GM19238 (cell line): ENCODE data around the gene FYN.
"Not testable (repeated sequence)": the region's sequence is repeated elsewhere in the genome, so short reads cannot be mapped to it uniquely, and the experiment has no call there.

ENCODE experiments used
- DNase-seq: peaks from one replicate; pipeline ENCODE4 v3.0.0; 2011; ENCODE audit warnings: low spot score; ENCODE audit not compliant: insufficient read length

The FYN gene

DNA sequence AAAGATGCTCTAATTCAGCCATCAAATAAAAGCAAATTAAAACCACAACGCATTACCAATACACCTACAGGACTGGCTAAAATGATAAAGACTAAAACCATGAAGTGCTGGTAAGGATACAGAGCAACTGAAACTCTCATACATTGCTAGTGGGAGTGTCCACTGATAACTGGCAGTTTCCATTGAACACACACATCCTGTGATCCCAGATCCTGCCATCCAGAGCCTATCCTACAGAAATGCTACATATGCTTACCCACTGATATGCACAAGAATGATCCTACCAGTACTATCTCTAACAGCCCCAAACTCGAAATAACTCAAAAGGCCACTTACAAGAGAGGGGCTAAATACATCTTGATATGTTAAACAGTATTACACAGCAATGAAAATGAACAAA is 81.0 kb downstream of the FYN start:
- DNase-seq = no peak

DNA sequence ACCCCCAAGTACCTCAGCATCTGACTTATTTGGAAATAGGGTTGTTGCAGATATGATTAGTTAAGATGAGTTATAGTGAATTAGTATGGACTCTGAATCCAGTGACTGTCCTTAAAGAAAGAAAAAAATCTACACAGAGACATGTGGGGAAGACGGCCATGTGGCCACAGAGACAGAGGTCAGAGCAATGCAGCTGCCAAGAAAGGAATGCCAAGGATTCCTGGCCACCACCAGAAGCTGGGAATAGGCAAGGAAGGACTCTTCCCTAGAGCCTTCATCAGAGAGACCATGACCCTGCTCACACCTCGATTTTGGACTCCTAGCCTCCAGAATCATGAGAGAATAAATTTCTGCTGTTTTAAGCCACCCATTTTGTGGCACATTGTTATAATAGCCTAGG is 81.8 kb downstream of the FYN start:
- DNase-seq = no peak

DNA sequence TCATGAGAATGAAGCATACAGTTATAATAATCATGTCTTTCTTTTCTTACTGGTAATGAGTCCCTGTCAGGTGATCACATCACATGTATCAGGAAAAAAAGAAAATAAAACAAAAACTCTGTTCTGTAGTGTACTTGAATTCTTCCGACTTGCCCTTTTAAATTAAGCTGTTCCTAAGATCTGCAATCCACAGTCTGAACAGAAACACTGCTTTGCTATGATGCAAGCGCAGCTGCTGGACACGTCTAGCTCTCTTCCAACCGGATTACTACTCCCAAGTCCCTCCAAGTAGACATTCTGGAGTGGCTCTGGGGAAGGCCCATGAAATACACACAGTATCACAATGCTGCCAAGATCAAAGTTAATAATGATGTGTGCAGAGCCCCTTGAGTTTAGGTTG is 83.7 kb downstream of the FYN start:
- DNase-seq = no peak

DNA sequence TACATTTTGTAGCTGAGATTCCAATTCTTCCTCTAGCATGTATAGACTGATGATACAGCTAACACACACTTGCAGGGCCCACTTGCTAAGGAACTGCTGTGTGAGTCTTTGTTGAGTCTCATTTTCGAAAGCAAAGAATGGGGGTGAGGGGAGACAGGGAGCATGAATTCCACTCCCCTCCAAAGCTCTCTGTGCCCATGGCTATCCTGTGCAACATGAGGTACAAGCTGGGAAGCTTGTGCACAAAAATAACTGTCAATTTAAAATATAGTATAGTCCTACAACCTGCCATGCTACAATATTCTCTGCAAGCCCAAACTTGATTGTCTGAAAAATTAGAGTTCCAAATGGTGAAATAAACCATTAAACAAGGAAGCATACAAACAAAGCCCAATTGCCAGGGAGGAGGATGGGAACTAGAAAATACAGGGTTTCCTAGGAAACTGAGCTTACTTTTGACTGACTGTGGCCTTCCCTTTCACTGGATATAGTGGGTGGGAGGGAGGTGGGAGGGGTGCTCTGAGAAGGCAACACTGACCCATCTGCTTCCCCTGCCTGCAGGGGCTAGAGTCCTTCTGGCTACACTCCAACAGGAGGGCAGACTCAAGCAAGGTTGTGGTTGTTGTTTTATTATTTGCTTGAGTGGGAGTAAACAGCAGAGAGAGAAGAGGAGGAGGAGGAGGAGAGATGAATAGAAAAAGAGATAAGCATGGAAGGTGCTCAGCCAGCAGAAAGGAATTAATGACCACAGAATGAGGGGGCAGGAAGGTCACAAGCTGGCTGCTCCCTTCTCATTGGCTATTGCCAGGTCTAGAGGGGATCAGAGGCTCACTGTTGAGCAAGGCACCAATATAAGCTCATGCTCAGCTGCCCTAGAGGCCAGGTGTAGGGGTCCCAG is 84.6 kb downstream of the FYN start:
- no peak for DNase-seq

DNA sequence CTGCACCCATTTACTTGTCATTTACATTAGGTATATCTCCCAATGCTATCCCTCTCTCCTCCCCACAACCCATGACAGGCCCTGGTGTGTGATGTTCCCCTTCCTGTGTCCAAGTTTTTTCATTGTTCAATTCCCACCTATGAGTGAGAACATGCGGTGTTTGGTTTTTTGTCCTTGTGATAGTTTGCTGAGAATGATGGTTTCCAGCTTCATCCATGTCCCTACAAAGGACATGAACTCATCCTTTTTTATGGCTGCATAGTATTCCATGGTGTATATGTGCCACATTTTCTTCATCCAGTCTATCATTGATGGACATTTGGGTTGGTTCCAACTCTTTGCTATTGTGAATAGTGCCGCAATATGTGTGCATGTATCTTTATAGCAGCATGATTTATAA is 87.1 kb downstream of the FYN start:
- DNase-seq = not testable (repeated sequence)

DNA sequence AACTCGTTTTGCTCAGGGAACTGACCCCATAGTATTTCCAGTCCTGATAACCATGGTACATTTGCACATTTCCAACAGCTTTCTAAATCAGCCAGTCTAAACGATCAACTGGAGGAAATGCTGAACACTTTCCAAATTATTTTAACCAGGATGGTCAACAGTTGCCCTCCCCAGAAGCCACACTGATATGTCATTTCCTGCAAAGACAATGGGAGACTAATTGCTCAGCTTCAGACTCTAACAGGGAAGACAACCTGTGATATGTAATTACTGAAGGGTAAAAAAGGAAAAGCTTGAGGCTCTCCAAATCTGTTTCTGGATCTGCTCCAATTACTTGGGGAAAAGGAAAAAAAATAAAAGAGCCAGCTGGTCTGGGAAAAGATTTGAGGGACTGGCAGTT is 88.8 kb downstream of the FYN start:
- no peak for DNase-seq

DNA sequence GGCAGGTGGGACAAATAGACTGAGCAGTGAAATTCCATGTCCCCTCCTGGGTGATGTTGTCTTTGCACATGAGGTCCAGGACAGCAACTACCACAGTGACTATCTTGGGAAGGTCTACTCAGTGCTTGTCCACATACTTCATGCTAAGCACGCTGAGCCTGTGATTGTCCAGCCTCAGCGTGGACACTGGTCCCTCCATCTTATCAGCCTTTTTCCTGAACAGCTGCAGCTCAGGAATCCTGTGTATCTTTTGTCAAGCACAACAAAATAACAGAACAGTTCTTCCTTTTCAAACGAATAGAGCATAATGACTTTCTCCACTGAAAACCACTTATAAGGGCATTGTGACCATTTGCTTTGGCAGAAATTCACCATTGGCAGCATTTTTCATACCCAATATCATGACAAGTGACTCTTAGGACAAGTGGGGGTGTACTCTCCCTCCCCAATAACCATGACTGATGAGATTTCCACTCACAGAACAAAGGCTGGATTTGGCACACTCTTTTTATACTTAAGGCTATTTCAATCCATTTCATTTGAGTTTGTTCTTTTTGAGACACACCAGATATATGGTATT is 90.3 kb downstream of the FYN start:
- DNase-seq = no peak

DNA sequence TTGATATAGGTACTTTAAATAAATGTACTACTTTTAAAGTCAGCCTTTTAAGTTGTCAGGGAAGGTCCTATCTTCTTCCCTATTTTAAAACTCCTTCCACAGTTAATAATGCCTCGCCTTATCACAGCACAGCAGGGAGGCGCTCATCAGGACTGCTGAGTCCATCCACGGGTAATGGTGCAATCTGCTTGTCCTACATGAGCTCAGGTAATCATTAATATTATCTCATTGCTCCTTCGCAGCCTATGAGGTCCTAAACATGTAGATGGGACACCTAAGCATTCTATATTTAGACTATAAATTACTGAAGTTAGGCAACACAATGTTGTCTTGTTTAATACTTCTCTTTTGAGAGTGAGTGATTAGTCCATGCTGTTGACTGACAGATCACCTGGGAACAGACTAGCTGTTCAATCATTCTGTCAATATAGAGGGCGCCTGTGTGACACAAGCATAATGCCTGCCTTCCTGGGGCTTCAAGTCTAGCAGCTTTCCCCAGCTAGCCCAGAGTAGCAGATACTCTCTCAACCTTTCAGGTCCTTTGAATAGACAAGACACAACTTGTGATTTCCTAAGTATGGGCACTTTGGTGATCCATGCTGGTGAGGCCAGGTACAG is 91.0 kb downstream of the FYN start:
- DNase-seq = no peak

DNA sequence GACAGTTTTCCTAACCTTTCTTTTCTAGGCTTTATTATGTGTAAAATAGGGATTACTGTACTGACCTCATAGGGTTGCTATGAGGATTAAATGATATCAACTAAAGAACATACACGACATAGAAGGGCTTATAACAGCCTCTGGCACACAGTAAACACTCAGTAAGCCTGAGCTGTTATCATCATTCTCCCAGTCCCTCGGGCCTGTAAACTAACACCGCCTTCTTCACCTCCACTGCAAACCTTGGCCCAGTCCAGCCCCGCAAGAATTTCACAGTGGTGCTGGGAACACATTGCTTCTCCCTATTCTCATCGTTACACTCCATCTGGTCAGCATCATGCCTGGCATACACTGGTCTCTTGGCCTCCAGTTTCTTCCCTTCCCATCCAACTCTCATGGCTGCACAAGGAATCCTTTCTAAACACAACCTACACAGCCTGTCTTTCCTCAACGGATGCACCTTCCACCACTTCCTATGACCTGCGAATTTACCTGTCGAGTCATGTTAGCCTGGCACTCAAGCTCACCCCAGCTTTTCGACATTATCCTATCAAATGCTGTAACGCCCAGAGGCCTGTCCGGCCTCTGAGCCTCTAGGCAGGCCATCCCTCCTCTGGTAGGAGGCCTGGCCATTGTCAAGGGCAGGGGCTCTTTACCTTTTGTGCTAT is 92.1 kb downstream of the FYN start:
- DNase-seq = no peak

DNA sequence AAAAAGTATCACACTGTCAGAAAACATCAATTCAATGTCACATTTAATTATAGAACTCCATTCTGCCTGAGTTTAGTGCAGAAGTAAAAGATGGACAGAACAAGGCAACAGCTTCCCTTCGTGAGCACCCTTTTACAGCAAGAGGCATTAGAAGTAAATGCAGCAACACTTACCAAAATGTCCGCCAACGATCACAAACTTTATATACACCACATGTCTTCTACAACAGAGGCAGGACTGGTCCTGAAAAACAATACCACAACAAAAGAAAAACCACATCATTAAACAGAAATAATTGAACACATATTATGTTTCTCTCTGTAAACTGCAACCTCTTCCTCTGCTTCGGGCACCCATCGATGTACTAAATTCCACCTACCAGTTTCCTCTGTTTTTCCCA is 92.9 kb downstream of the FYN start:
- DNase-seq = no peak

DNA sequence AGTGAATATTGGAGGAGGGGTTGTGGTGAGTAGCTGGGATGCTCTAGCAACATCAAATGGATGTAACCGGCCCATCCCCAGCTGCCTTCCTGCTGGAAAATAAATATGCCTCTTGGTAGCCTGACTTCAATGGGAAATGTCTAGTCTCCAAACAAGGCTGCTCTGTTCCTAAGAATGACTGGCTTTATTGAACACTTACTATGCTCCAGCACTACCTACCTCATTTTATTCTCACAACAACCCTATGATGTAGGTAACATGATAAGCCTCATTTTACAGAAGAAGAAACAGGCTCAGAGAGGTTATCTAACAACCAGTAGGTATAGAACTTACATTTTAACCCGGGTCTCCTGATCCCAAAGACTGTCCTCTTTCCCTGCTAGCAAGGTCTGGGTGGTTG is 93.6 kb downstream of the FYN start:
- no peak for DNase-seq

DNA sequence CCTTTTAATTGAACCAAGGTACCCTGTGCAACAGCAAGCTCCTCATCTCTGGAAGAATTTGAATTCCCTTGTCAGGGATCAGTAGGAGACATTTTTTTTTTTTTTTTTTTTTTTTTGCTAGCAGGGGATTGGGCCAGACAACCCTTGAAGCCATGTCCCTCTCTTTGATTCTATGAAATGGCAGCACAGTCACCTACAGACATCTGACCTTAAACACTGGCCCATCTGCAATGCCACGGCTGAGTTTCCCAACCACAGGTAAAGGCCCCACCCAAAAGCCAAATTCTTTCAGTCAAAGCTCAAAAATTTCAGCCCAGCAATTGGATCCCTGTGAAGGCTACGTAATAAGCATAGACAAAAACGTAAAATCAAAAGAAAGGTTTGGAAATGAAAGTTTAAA is 94.2 kb downstream of the FYN start:
- no peak for DNase-seq

DNA sequence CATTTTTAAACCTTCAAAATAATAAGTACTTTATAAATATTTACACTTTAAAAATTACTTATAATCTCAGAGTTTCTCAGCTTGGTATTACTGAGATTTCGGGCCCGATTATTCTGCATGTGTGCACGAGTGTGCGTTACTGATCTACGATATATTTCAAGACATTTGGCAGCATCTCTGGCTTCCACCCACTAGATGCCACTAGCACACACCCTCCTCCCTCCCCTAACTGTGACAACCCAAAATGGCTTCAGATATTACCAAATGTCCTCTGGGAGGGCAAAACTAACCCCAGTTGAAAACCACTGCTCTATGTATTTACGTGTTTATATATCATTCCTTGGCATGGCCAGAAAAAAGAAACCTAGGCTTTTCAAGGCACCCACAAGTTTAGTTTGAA is 95.9 kb downstream of the FYN start:
- DNase-seq = no peak

DNA sequence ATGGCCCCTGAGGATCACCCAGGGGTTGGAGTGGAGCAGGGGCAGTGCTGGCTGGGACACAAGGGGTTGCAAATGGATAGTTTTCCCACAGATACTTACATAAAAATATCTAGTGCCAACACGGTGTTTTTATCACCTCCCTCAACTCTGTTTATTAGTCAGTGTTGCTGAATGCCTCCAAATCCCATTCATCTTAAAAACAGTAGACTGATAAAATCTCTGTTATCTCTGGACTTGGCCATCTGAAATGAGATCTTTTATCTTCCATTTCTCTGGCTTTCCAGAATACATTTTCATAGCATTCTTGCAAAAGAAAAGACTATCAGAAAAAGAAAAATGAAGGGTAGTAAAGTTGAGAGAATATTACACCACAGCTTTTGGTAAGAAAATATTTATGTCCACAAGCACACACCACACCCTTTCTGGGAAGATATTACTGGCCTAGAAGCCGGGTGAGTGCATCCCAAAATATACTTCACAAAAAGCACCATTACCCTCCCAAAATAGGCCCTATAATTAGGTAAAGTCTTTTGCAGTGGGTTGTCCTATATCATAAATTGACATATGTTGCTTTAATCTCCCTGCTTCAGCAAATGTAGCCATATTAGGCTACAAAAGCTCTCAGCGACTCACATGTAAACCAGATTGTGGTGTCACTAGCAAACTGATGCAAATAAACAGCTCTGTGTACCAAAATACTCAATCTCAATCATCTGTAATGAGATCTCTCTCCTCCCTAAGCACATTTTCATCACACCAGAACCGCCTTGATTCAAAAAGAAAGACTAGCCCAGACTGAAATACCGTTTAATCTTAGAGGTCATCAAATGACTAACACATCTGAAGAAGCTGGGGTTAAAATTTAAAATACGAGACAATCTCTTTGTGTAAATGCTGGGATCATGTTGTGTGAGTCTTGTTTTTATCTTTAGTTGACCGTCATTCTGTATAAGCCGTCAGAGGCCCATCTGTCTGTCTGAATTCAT is 96.7 kb downstream of the FYN start:
- DNase-seq = no peak

DNA sequence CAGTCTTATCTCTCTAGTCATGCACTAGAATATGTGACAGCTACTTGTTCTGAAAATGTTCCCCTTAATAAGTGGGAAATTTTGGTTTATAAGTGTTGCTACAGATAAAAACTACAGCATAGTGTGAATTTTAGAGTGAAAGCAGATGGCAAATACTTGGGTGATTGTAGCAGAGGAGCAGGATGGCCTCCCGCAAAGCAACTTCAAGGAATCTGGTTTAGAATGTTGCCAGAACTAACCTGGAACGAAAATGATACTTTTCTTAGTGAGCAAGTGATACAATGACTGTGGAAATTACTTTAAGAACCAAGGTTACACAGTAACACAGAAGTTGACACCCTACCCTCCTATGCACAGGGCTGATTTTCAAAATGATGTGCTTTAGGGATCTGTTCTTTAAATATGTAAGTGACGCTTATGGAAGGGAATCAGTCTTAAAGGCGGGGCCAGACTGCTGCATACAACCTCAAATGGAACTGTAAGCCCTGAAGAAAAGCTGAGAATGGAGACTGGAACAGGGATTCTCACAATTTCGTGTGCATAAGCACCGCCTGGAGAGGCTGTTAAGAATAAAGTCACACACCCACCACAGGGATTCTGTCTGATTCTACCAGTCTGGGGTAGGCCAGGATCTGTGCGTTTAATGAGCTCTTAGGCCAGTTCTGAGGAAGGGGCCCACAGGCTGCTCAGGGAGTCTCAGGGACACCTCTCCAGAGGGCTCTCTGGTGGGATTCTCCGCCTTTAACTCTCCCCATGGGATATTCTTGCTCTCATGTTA is 97.9 kb downstream of the FYN start:
- DNase-seq = no peak

DNA sequence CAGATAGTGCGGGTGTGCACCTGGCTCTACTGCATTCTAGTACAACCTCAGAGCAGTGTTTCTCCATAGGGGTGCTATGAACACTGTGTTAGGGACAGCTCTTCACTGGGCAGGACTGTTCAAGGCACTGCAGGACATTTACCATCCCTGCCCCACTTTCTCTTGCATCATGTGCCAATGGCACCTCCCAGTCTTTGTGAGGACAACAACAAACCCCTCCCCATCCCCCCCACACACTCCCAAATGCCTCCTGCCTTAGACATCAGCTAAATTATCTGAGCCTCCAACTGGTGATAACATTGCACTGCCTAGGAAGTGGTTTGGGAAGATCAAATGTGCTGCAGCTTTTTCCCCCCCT is 98.9 kb downstream of the FYN start:
- DNase-seq = no peak

DNA sequence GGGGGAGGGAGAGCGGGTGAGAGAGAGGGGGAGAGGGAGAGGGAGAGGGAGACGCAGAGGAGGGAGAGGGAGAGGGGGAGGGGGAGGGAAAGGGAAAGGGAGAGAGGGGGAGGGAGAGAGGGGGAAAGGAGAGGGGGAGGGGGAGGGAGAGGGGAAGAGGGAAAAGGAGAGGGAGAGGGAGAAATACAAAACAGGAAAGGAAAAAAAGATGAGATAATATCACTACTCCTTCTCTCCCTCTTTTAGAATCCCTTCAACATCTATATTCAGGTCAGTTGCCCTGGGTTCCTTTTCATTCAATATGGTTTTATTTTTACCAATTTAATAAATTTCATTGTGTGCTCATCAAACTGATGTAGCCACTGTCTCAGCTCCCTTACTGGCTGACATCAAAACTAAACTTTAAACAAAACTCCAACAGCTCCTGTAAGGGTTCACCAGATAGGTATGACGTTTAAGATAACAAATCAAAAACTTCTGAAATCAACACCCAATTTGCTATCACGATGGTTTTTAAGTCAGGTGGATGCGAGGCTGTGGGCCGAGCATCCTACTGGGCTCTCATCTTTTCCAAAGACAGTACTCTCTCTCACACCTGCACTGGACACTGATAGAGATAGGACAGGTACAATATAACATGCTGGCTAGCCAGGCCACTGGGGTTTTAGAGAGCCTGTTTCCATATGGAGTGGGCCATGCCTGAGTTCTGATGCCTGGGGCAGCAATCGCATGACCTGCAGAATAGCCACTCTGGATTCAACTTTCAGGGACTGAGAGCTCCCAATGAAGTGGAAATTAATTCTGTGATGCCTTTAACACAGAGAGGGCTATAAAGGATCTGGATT is 99.5 kb downstream of the FYN start:
- DNase-seq = no peak

DNA sequence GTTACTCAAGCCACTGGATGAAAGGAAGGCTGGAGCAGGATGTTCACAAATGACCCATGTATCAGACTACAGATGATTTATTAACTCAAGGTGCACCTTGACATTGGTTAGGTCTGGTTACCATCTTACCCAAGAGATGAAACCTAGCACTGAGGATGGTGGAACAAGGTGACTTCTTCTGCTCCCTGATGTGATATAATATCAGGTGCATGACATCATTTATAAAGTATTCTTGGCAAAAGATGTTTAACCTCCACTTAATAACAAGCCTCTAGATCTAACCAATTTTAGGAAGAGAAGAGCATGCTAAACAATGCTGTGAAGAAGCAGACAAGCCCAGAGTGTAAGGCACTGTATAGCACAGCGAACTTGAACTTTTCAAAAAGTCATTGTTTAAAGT is 100.9 kb downstream of the FYN start:
- no peak for DNase-seq

DNA sequence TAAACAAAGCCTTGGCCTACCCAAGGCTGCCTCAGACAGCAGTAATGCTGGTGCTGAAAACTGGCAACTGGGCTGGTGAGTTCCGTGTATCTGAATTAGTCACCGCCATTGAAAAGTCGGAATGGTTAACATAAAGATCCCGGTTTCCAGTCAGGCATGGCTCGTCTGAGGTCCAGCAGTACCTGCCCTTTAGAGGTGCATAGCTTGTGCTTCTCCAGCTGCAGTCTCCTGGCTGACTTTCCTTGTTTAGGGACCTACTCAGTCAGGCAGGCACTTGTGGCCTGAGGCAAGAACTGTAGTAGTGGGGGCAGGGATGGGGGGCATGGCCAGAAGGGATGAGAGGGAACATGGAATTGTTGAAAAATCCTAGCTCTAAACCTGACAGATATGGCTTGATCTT is 101.6 kb downstream of the FYN start:
- DNase-seq = no peak

DNA sequence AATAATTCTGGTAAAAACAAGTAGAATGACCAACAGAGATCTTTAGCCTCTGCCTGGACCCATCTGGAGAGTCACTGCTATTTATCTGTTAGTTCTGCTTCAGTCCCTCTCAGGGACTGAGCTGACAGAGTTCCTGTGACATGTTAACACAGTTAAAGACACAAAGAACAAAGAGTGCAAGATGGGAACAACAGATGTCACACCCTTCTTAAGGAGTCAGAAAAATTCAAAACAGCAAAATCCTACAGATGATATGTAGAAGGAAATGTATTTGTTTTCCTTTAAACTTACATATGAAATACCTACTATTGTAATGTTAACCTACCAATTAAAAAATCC is 102.2 kb downstream of the FYN start:
- DNase-seq = no peak
